Measurements from ENCODE around the gene KIDINS220.
"Not testable (repeated sequence)": the region's sequence is repeated elsewhere in the genome, so short reads cannot be mapped to it uniquely, and the experiment has no call there.

Gene KIDINS220

DNA sequence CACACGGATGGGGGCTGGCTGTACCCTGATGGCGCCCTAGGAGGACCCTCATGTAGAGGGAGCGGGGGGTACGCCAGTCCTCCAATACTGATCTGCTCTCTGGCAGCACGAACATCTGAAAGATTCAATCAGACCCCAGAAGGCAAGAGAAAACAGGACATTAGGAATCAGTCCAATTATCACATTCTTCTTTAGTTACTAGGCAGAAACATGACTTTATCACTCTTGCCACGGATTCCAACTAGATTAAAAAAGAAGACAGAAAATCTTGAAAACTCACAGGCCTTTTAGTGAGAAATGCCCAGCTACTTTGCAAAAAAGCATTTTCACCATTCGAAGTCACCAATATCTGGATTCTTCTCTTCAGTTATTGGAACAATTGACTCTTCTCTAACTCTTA lies 87.2 kb downstream of the KIDINS220 start:
- no peak for DNase-seq

DNA sequence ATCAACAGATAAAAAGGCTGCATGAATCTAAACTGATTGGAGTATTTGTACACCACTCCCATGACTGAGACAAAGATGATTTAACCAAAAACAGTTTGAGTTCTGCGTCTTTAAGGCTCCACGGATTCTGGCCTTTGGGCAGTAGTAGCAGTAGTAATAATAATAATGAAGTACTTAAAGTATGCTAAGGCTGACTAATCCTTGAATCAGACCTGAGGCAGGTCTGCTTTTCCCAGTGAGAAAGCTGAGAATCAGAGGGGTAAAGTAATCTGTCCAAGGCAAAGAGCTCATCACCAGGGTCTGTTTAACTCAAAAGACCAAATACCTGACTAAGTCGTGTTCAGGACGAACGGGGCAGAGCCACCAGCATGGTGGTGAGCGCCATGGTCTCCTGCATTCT lies 94.2 kb downstream of the KIDINS220 start:
- no peak for DNase-seq

- DNase-seq: no peak
Measured at GRCh38 chr2:8740136-8740535, 97.3 kb downstream of the KIDINS220 start.

DNA sequence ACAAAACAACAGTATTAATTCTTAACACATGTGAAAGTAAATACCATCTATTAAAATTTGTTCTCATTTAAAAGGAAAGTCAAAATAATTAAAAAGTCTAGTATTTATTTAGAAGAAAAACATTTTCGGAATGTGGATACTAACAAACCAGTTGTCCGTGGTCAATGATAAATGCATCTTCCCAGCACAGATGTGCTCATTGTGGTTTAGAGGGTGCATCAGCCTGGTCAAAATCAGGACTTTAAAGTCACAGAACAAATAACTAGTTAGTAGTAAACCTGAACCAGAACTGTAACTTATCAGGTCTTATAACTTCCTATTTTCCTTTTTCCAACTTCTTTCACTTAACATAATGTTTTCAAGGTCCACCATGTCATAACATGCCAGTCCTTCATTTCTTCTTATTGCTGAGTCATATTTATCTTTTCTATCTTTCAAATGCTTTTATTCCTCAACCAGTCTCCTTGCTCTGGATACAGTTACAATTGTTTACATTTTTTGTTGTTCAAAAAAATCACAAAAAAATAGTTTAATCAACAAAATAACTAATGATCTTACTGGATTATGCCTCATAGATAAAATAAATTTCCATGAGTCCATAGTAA lies 99.7 kb downstream of the KIDINS220 start:
- no peak for DNase-seq

DNA sequence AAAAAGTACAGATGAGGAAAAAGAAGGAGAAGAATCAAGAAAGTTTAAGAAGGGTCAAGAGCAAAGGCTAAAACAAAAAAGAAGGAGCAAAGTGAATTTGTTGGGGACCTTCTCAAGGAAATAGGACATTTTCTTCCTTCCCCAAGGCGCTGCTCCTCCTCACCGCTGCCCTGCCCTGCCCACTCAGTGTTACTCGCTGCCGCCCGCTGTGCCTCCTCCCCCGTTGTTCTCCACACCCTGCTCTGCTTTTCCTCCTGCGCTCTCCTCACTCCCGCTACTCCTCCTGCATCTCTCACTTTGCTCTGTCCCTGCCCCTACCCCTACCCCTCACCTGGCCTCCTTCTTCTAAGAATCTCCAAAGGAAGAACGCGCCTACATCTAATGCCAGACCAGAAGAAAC lies 104.8 kb downstream of the KIDINS220 start:
- no peak for DNase-seq

- no peak for DNase-seq
Measured at GRCh38 chr2:8729939-8730338, 107.5 kb downstream of the KIDINS220 start.

GRCh38 chr2:8729101-8729500 lies 108.3 kb downstream of the KIDINS220 start:
- DNase-seq: not testable (repeated sequence)

GRCh38 chr2:8728305-8729015 lies 109.0 kb downstream of the KIDINS220 start:
- DNase-seq: no peak

DNA sequence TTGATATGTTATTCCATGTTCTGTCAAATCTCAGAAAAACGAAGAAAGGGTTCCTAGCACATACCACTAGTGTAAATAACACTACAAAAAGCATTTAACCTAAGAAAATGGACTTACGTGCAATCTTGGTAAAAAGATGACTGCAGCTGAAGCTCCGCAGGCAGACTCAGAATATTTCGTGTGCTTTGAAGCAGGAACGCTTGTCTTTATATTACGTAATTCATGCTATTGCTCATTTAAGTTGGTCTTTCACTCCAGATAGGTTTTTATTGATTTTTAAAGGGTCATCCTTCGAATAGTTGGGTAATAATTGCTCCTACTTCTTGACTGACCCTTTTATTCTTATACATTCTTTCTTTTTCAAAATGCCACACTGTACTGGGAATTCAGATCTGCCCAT lies 111.6 kb downstream of the KIDINS220 start:
- no peak for DNase-seq

GRCh38 chr2:8722986-8723385 lies 114.4 kb downstream of the KIDINS220 start:
- DNase-seq: no peak

DNA sequence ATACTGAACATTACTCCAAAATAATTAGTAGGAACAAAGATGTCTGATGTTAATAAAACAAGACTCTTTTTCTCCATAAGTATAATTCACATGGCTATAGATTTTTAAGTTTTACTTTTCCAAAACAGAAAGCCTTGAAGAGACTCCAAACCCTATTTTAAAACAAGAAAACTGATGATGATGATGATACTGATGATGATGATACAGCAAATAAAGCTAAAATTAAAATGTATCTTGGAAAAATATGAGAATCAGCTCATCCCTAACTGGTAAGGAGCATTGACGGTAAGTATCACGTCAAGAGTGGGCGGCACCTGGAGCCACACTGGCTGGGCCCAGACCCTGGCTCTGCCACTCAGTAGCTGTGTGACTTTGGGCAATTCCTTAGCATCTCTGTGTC lies 116.0 kb downstream of the KIDINS220 start:
- no peak for DNase-seq

GRCh38 chr2:8720741-8721140 lies 116.7 kb downstream of the KIDINS220 start:
- DNase-seq: no peak

GRCh38 chr2:8719528-8719927 lies 117.9 kb downstream of the KIDINS220 start:
- DNase-seq: no peak

- no peak for DNase-seq
Measured at GRCh38 chr2:8714971-8715370, 122.4 kb downstream of the KIDINS220 start.

GRCh38 chr2:8714283-8714682 lies 123.1 kb downstream of the KIDINS220 start:
- no peak for DNase-seq

DNA sequence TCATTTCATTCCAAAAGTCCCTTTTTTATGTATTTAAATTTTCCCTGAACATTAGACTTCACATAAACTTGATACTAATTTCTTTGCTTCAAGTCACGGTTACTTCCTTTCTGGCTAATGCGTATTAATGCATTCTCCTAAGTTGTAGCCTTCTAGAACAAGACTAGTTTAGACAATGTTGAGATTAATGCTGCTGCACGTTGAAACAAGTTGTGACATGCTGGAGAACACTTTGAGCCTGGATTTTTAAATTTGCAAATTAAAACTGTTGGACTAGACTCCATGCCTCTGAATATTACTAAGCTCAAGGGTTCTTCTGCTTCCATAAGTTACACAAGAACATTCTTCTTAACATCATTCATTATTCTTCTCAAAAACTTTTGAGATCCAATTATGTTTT lies 126.5 kb downstream of the KIDINS220 start:
- no peak for DNase-seq

GRCh38 chr2:8709611-8710010 lies 127.8 kb downstream of the KIDINS220 start:
- no peak for DNase-seq

- no peak for DNase-seq
Measured at GRCh38 chr2:8704906-8705305, 132.5 kb downstream of the KIDINS220 start.

- no peak for DNase-seq
Measured at GRCh38 chr2:8701681-8702379, 135.6 kb downstream of the KIDINS220 start.

GRCh38 chr2:8699839-8700238 lies 137.6 kb downstream of the KIDINS220 start:
- no peak for DNase-seq

GRCh38 chr2:8697190-8697589 lies 140.2 kb downstream of the KIDINS220 start:
- DNase-seq: no peak

DNA sequence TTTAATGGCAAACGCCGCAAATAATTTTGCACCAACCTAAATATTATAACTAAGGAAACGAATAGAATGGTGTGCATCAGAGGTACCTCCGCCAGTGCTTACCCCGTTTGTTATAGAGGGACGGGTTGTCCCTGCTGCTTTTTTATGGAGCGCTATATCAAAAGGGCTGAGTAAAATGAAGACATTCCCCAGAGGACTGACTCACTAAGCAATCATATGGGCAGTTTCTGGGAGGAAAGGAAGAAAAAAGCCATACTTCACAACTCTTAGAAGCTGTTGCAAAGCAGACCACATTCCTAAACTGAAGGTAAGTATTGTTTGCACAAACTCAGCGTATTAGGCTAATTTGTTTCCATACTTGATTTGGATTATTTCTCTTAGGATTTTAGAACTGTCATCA lies 142.7 kb downstream of the KIDINS220 start:
- DNase-seq: no peak

GRCh38 chr2:8693157-8693821 lies 144.1 kb downstream of the KIDINS220 start:
- no peak for DNase-seq

DNA sequence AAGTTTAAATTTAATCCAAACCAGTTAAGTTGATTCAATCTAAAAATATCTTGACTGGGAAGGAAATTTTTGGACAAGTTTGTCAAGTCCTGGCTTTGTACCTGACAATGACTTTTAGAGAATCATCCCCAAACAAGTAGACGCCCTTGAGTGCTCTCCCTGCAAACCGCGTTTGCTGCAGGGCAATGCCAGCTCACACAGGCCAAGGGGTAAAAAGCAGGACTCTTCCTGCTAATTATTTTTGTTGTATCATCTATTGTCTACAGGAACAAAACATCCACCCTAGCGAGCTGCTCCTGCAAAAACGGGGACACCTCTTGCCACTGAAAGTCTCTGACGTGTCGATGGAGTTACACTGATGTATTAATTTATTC lies 144.6 kb downstream of the KIDINS220 start:
- DNase-seq: no peak

All from NCI-H187 (cell line).